K562 (cell line): ENCODE data around the gene ACSF2. TPM values are rescaled to one million over a fixed set of nuclear protein-coding genes. Genes with fewer than 3 reads are reported as not detected.

Experiments used
- ATAC-seq: fragments of 200-7000 bp; cut with Tn5 transposase; 3 replicates; pipeline ENCODE4 v1.9.1; 2020; ENCODE audit warnings: moderate library complexity
- BruUV-seq: library from RNA; stranded (reverse); fragments of 400-500 nt; replicated peaks from 2 replicates; lab custom pipeline; 2021; lab: Mats Ljungman, UMichigan
- CTCF ChIA-PET: fragments of 300-600 bp; formaldehyde crosslinking; extraction: SDS; loops from one replicate; lab custom pipeline; 2021; ENCODE audit warnings: low intra/inter-chr PET ratio; lab: Yijun Ruan, JAX
- POLR2A ChIA-PET: fragments of 300-600, 350-650 bp; sonication (Branson Sonifier 250); formaldehyde crosslinking; extraction: SDS; loops from one replicate; lab custom pipeline; 2021; ENCODE audit warnings: antibody characterized with exemption, inconsistent platforms; lab: Yijun Ruan, JAX
- DNase-seq, 4 experiments: peaks; one replicate each; pipeline versions ENCODE4 v3.0.0 to v3.0.0-alpha.2; 2011 to 2018; ENCODE audit warnings: low spot score in 3 of 4, mixed read lengths in 3 of 4; ENCODE audit errors: extremely low read depth in 1 of 4
- FAIRE-seq: peaks from 2 replicates; lab custom pipeline; 2011; peaks lifted over from hg19 to GRCh38; lab: Jason Lieb, UNC
- H2AFZ ChIP-seq: 2 replicates; pipeline ENCODE4 v1.6.0; 2011; ENCODE audit warnings: low read depth, low read length, control low read depth, inconsistent platforms
- H3K27ac ChIP-seq: fragments of 200-600 bp; 3 replicates; pipeline ENCODE4 v1.8.0; 2011; ENCODE audit warnings: low read depth, mild to moderate bottlenecking, control low read depth, inconsistent platforms, low read length, moderate library complexity, mixed read lengths; ENCODE audit errors: extremely low read depth
- H3K27me3 ChIP-seq, 2 experiments: fragments of 300-600 bp in 1 of 2; 2 replicates in 1 of 2; 3 replicates in 1 of 2; pipeline versions ENCODE4 v1.6.0 to v1.8.0; 2011; ENCODE audit warnings: inconsistent platforms in 2 of 2, low read length in 2 of 2, mild to moderate bottlenecking in 1 of 2, mixed read lengths in 1 of 2, moderate library complexity in 1 of 2; ENCODE audit not compliant: control insufficient read depth in 2 of 2, insufficient read depth in 2 of 2
- H3K36me3 ChIP-seq: fragments of 300-600 bp; 3 replicates; pipeline ENCODE4 v1.8.0; 2011; ENCODE audit warnings: mild to moderate bottlenecking, low read length, inconsistent platforms; ENCODE audit not compliant: control insufficient read depth, insufficient read depth
- H3K4me1 ChIP-seq, 2 experiments: fragments of 200-600 bp in 1 of 2; replicated peaks in 1 of 2; 2 replicates in 1 of 2; 3 replicates in 1 of 2; pipeline versions ENCODE4 v1.5.1 to v1.8.0; 2011; ENCODE audit warnings: inconsistent platforms in 2 of 2, low read length in 2 of 2, mild to moderate bottlenecking in 1 of 2, mixed read lengths in 1 of 2, moderate library complexity in 1 of 2; ENCODE audit not compliant: control insufficient read depth in 2 of 2, insufficient read depth in 2 of 2
- H3K4me2 ChIP-seq: 2 replicates; pipeline ENCODE4 v1.6.1; 2011; ENCODE audit warnings: low read length, control low read depth, inconsistent platforms, mixed read lengths; ENCODE audit not compliant: insufficient read depth
- H3K4me3 ChIP-seq: fragments of 200-600 bp; sonication (generic), shearing (Covaris generic); 2 replicates; pipeline ENCODE4 v1.5.1; 2016; ENCODE audit warnings: control low read depth, inconsistent platforms
- H3K79me2 ChIP-seq: fragments of 200-600 bp; 3 replicates; pipeline ENCODE4 v1.8.0; 2011; ENCODE audit warnings: low read length, inconsistent platforms; ENCODE audit not compliant: control insufficient read depth, insufficient read depth
- H3K9ac ChIP-seq, 2 experiments: 2 replicates each; pipeline versions ENCODE4 v1.6.0 to v1.6.1; 2011; ENCODE audit warnings: low read depth in 2 of 2, low read length in 2 of 2, control low read depth in 1 of 2, inconsistent platforms in 1 of 2, mild to moderate bottlenecking in 1 of 2, mixed read lengths in 1 of 2; ENCODE audit not compliant: insufficient read depth in 1 of 2
- H3K9me1 ChIP-seq: one replicate; pipeline ENCODE4 v1.6.0; 2011; ENCODE audit warnings: inconsistent platforms, mild to moderate bottlenecking, low read length, moderate library complexity; ENCODE audit not compliant: control insufficient read depth, insufficient read depth
- H3K9me3 ChIP-seq: replicated peaks from 2 replicates; pipeline ENCODE4 v1.5.1; 2011; ENCODE audit warnings: low read depth, low read length, inconsistent platforms; ENCODE audit not compliant: control insufficient read depth, insufficient read depth
- H4K20me1 ChIP-seq: replicated peaks from 2 replicates; pipeline ENCODE4 v1.6.1; 2011; ENCODE audit warnings: low read length, inconsistent platforms, mixed read lengths; ENCODE audit not compliant: control insufficient read depth, insufficient read depth
- NR1H2 ChIP-seq: sonication (generic); formaldehyde crosslinking; IDR thresholded peaks from 2 replicates; pipeline ENCODE4 v1.4.0; 2020; ENCODE audit warnings: mild to moderate bottlenecking, missing genetic modification reagents
- RAD51 ChIP-seq: fragments of 450-650 bp; IDR thresholded peaks from 2 replicates; pipeline ENCODE4 v1.7.1; 2016; ENCODE audit warnings: low read depth, mild to moderate bottlenecking, borderline replicate concordance
- RBFOX2 ChIP-seq: fragments of 200-400 bp; formaldehyde crosslinking; IDR thresholded peaks from 2 replicates; pipeline ENCODE4 v1.6.1; 2017; ENCODE audit warnings: low read depth, mild to moderate bottlenecking, low read length, moderate library complexity
- TAF7 ChIP-seq: fragments of 450-650 bp; IDR thresholded peaks from 2 replicates; pipeline ENCODE4 v1.6.1; 2016; ENCODE audit warnings: missing genetic modification characterization, missing compliant biosample characterization
- ZFP1 ChIP-seq: fragments of 450-650 bp; formaldehyde crosslinking; IDR thresholded peaks from 2 replicates; pipeline ENCODE4 v1.4.0; 2020; ENCODE audit warnings: mild to moderate bottlenecking, mixed read lengths
- WGBS: fragments of 100-300 bp; shearing (Covaris generic); methylation state at CpG from one replicate; pipeline ENCODE4 v1.1.6; 2016; ENCODE audit warnings: low coverage, mixed read lengths; ENCODE audit not compliant: insufficient coverage; ENCODE audit errors: missing lambda C conversion rate; 5-methylcytosine and 5-hydroxymethylcytosine counted together
- in situ Hi-C: fragments of 300-500 bp; cut with MboI; formaldehyde crosslinking; loops from 4 replicates; pipeline ENCODE4 v1.15.0; 2018; ENCODE audit warnings: inconsistent platforms, mixed read lengths
- intact Hi-C: fragments of 100-400 bp; cut with micrococcal nuclease; formaldehyde crosslinking; loops from 2 replicates; pipeline ENCODE4 v1.14.2; 2022
- polyA plus RNA-seq, 8 experiments: library from polyadenylated mRNA; depleted of rRNA in 4 of 8; stranded (reverse) in 5 of 8; unstranded in 3 of 8; fragments of >200 nt; fragmentation: Nextera tagmentation in 2 of 8; fragmentation: Illumina TruSeq in 1 of 8; extraction: Ambion mirVana in 2 of 8; extraction: Trizol in 1 of 8; gene quantifications; 2 replicates each; pipeline versions ENCODE4 v1.2.1 to v1.2.3, GENCODE V29; 2011 to 2014; ENCODE audit warnings: inconsistent platforms in 1 of 8, missing spikeins in 1 of 8
- total RNA-seq, 7 experiments: library from RNA; depleted of rRNA in 6 of 7; stranded (reverse); fragments of >200 nt in 6 of 7; fragmentation: Illumina TruSeq in 2 of 7; extraction: Trizol in 2 of 7; gene quantifications; 2 replicates each; pipeline versions ENCODE4 v1.2.1 to v1.2.3, GENCODE V29; 2011 to 2021; ENCODE audit warnings: low replicate concordance in 1 of 7
- TF ChIP-seq, protein P1 (sequence below): fragments of 450-650 bp; formaldehyde crosslinking; IDR thresholded peaks from 2 replicates; pipeline ENCODE4 v1.4.0; 2022; ENCODE audit warnings: missing genetic modification characterization
- TF ChIP-seq, protein P2 (sequence below): IDR thresholded peaks from 3 replicates; pipeline ENCODE4 v1.6.1; 2011; ENCODE audit warnings: borderline replicate concordance, mild to moderate bottlenecking, moderate library complexity; ENCODE audit not compliant: insufficient read length; ENCODE audit errors: extremely low read depth

ACSF2 gene
- total and polyA plus RNA-seq, 9 of the 15 experiments (the other 6 are each of a cell fraction or from before 2014, with no cell fraction given) = 0.89 to 6.1 (median 3.5) TPM

DNA sequence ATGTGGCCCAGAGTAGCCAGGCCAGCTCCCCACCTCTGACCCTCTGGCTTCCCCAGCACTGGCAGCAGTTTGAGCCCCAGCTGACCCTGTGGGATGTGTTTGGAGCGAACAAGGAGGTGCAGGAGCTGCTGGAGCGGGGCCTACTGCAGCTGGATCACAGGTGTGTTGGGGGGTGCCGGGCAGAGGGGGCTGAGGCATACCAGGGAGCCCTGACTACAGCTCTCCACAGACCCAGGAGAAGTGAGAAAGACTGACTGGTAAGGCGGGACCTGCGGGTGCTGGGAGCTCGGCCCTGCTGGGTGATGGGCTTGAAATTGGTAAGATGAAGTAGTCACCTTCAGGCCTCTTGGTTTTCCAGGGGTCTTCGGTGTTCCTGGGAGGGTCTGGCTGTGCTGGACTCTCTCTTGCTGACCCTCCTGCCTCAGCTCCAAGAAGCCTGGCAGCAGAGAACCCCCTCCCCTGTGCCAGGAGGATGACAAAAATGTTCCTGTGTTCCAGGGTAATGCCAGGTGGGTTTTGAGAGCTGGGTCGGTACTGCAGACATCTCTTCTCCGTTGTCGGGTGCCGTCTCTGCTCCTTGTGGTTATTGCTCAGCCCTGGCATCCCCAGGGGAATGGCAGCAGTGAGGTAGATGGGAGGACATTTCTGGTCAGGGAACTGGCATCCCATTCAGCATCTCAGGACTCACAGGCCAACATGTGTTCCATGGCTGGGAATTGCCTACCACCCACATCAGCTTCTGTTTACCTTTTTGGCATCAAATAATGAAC lies 58.6 kb downstream of the ACSF2 start:
- no peak for DNase-seq
- ATAC-seq = no peak
- in situ Hi-C loops = loop anchor here (5.0 kb wide), 2 partner anchors 138 to 193 kb away; no protein-coding TSS in a partner anchor

More for the DNA sequence above, 58.6 kb downstream of the ACSF2 start:
- H3K9ac ChIP-seq = peak overlapping the region in 1 of 2 experiments; percentile 7; a peak in 1 of 4 replicates
- H3K4me1 ChIP-seq = peaks cover 3 to 11% of the 10 kb centered on the region in 2 experiments; a peak in 2 of 5 replicates
- no peaks in the 10 kb centered on the region for H3K9me3 ChIP-seq
- FAIRE-seq = no peak
- H3K27ac ChIP-seq = no peak overlapping the region
- H3K9me1 ChIP-seq = no peaks in the 10 kb centered on the region
- TF ChIP-seq TAF7 (tag) = no peak
- TF ChIP-seq RBFOX2 = no peak
- no peak for TF ChIP-seq RAD51
- no peak for TF ChIP-seq ZFP1
- TF ChIP-seq, protein P1, sequence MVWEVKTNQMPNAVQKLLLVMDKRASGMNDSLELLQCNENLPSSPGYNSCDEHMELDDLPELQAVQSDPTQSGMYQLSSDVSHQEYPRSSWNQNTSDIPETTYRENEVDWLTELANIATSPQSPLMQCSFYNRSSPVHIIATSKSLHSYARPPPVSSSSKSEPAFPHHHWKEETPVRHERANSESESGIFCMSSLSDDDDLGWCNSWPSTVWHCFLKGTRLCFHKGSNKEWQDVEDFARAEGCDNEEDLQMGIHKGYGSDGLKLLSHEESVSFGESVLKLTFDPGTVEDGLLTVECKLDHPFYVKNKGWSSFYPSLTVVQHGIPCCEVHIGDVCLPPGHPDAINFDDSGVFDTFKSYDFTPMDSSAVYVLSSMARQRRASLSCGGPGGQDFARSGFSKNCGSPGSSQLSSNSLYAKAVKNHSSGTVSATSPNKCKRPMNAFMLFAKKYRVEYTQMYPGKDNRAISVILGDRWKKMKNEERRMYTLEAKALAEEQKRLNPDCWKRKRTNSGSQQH (CRISPR knock-in tag) = no peak
- no peak for TF ChIP-seq NR1H2 (CRISPR knock-in tag)
- TF ChIP-seq, protein P2, sequence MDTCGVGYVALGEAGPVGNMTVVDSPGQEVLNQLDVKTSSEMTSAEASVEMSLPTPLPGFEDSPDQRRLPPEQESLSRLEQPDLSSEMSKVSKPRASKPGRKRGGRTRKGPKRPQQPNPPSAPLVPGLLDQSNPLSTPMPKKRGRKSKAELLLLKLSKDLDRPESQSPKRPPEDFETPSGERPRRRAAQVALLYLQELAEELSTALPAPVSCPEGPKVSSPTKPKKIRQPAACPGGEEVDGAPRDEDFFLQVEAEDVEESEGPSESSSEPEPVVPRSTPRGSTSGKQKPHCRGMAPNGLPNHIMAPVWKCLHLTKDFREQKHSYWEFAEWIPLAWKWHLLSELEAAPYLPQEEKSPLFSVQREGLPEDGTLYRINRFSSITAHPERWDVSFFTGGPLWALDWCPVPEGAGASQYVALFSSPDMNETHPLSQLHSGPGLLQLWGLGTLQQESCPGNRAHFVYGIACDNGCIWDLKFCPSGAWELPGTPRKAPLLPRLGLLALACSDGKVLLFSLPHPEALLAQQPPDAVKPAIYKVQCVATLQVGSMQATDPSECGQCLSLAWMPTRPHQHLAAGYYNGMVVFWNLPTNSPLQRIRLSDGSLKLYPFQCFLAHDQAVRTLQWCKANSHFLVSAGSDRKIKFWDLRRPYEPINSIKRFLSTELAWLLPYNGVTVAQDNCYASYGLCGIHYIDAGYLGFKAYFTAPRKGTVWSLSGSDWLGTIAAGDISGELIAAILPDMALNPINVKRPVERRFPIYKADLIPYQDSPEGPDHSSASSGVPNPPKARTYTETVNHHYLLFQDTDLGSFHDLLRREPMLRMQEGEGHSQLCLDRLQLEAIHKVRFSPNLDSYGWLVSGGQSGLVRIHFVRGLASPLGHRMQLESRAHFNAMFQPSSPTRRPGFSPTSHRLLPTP = no peak
- ChIA-PET POLR2A (interaction anchor here (0.6 to 1.0 kb wide), 5 partner anchors 9 to 331 kb away, joined by 3 to 4 read pairs (median 3); partner anchors contain the start of gene CACNA1G), CTCF (interaction anchor here (0.5 kb wide), 1 partner anchor 203 kb away, joined by 3 read pairs; no protein-coding TSS in a partner anchor)
- whole genome bisulfite sequencing = 95% methylated on average over 9 of the region's 11 CpGs
- H3K36me3 ChIP-seq = peaks cover 53% of the 10 kb centered on the region
- H2AFZ ChIP-seq = no peak overlapping the region
- peaks cover 12% of the 10 kb centered on the region for H3K79me2 ChIP-seq
- no peak overlapping the region for H3K4me3 ChIP-seq
- H3K4me2 ChIP-seq = no peak overlapping the region
- intact Hi-C loops = loop anchor here (5.0 kb wide), 3 partner anchors 198 to 358 kb away; no protein-coding TSS in a partner anchor
- H4K20me1 ChIP-seq = no peaks in the 10 kb centered on the region
- no TSS peak for BruUV-seq
- no peaks in the 10 kb centered on the region for H3K27me3 ChIP-seq
